NCI-H1092 (cell line): ENCODE results near the gene COG4.

Experiments used
- DNase-seq: peaks from one replicate; lab custom pipeline; 2025; lab: John Stamatoyannopoulos, UW

The COG4 gene

DNA sequence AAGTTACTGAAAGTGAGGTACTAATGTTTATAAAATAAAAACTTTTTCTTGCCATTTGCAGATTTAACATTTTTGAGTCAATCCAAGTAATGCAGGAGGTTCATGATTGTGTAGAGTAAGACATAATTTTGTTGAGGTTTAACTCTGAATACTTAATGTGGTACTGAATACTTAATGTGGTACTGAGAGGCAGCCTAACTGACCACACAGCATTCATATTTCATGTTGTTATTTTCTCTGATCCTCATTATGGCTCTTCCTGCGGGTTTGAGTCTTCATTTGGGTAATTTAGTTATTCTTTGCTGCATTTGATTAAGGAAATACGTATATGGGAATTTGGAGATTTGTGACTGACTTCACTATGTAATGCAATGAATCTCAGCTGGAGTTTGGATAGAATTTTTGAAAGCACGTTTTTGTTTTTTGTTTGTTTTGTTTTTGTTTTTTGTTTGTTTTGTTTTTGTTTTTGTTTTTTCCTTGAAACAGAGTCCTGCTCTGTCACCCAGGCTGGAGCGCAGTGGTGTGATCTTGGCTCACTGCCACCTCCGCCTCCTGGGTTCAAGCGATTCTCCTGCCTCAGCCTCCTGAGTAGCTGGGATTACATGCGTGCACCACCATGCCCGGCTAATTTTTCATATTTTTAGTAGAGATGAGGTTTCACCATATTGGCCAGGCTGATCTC is 4.1 kb upstream of the COG4 start:
- no peak for DNase-seq

DNA sequence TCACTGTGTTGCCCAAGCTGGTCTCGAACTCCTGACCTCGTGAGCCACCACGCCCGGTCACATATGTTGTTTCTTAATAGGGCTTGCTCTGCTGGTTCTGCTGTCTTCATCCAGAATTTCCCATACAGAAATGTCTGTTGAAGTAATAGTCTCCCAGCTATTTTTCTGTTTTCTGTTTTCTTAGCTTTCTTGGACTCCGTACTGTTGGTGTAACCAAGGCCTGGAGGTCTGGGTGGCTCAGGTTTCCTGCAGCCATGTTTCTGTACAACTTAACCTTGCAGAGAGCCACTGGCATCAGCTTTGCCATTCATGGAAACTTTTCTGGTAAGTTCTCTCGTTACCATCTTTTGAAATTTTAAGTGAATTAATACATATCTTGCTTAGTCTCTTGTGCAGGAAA is 3.0 kb upstream of the COG4 start:
- DNase-seq, result no peak

DNA sequence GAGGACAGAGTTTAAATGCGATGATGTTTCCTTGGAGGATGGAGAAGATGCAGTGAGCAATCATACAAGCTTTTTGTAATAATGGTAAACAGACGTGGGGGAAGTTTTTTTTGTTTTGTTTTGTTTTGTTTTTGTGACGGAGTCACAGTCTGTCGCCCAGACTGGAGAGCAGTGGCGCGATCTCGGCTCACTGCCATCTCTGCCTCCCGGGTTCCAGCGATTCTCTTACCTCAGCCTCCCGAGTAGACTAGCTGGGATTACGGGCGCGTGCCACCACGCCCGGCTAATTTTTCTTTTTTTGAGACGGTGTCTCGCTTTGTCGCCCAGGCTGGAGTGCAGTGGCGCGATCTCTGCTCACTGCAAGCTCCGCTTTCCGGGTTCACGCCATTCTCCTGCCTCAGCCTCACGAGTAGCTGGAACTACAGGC is 1.1 kb upstream of the COG4 start:
- DNase-seq, result peak; percentile 7

DNA sequence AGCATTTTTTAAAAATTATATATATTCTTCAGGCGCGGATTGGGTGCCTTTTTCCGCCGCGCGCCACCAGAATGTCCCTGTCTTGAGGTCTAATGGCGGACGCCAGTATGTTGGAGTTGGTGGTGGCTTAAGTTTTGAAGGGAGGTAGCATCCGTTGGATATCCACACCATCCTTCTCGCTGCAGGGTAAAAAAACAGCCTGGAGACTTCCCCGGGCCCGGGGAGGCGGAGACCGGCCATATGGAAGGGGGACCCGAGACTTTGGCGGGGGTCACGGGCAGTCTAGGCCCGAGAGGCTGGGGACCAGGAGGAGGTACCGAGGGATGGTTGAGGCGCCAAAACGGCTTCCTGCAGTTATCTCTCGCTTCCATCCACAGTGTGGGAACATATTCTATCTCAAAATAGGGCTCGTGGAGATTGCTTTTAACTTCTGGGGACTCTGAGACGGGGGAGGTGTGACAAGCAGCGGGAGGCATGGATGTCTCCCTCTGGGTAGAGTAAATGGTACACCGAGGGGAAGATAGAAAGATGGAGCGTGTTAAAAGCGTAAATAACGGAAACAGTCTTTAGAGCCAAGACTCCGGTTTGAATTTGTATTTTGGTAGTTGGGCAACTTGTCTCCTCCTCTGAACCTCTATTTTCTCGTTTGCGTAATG is 517 bp upstream of the COG4 start, which contains the start of gene SF3B3:
TSS of gene SF3B3 (plus strand) at position 74 of the 656 bp plus-strand sequence. CDS start 2,841 bp downstream, outside the sequence.
- peak; percentile 75 for DNase-seq

DNA sequence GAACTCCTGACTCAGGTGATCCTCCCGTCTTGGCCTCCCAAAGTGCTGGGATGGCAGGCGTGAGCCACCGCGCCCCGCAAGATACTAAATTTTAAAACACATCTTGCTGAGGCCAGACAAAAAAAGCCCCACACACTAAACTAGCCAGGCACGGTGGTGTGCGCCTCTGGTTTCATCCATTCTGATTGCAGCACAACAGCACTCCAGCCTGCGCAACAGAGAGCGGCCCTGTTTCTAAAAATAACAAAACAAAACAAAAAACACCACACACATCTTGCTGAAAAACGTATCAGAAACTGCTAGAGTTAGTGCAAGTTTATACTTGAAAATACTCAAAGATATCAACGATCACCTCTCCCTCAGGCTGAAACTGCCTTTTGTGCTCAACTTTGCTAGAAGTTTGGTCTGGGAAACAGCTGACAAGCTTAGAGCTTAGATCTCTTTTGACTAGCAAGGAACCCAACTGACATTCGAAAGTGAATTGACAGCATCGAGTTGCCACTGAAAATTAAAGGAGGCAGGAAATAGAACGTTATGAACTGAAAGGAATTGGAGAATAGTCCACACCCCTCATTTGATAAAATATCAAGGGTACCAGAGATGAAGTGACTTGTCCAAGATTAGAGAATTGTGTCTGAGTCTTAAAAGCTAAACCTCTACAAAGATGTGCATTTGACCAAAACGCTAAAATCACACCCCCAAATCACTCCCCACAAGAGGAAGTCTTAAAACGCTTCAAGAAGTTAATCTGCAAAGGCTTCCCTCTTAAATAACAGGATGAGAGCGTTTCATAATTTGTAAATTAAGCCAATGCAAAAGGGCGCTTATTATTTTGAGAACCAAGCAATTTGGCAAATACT is 908 bp downstream of the COG4 start:
- no peak for DNase-seq

DNA sequence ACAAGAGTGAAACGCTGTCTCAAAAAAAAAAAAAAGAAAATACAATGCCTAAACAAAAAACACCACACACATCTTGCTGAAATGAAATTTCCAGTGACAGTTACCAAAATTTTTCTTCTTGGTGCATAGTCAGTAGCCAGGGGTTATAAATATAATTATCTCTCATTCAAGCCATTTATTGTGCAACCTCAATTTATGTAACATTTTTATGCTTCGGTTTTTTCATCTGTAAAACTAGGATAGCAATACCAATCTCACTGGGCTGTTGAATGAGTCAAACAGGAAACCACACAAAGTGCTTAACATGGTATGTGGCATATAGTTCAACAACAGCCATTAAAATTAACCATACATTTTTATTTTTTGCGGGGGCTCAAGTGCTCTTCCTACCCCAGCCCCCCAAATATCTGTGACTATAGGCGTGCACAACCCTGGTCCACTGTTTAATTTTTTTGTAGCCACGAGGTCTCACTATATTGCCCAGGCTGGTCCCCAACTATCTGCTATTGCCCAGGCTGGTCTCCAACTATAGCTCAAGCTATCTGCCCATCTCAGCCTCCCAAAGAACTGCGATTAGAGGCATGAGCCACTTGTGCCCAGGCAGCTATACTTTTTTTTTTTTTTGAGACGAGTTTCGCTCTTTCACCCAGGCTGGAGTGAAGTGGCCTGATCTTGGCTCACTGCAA is 2.6 kb downstream of the COG4 start:
- no peak for DNase-seq

DNA sequence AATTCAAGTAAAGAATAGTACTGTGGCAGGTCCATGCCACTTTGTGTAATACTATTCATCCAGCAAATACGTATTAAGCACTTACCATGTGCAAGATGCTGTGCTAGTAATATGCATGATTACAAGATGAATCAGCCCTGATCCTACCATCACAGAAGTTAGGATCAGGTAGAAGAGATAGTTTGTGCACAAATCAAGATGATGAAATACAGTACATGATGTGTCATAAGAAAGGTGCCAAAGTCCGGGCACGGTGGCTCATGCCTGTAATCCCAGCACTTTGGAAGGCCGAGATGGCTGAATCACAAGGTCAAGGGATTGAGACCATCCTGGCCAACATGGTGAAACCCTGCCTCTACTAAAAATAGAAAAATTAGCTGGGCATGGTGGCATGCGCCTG is 10.9 kb downstream of the COG4 start:
- DNase-seq, result no peak

DNA sequence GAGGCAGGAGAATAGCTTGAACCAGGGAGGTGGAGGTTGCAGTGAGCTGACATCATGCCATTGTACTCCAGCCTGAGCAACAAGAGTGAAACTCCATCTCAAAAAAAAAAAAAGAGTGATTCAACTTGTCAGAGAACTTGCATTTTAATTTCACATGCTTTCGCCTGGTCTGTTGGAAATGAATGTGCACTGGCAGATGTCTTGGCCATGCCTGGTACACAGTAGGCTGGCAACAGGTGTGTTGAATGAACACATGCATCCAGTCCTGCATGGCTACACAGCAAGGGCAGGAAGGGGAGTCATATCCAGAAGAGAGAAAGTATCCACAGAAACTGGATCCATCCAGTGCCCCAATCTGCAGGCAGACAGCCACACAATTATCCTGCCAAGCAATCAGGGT is 11.5 kb downstream of the COG4 start:
- DNase-seq, result no peak

DNA sequence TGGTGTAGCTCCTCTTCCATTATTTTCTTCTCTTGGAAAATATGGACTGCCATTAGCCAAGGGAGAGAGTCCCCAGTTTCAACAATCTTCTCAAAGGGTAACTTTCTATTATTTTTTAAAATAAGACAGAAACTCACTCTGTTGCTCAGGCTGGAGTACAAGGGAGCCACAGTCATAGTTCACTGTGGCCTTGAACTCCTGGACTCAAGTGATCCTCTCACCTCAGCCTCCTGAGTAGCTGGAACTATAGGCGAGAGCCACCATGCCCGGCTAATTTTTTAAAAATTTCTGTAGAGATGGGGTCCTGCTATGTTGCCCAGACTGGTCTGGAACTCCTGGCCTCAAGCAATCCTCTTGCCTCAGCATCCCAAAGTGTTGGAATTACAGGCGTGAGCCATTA is 13.1 kb downstream of the COG4 start:
- DNase-seq, result no peak

DNA sequence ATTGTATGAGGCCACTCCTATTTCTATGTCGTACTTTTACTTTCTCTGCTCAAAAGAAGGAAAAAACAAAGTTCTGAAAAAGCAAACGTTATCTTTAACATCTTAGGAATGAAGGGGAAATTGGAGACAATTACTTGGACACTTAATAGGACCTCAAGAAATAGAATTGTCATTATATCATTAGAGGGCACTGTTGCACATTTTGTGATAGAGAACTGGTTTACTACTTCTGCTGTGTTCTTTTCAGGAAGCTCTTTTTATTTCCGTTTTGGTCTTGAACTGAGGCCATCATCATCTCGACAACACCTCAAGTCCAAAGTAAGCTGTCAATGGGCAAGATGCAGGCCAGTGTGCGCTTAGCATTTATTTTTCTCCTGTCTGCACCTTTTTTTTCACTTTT is 14.6 kb downstream of the COG4 start:
- no peak for DNase-seq

DNA sequence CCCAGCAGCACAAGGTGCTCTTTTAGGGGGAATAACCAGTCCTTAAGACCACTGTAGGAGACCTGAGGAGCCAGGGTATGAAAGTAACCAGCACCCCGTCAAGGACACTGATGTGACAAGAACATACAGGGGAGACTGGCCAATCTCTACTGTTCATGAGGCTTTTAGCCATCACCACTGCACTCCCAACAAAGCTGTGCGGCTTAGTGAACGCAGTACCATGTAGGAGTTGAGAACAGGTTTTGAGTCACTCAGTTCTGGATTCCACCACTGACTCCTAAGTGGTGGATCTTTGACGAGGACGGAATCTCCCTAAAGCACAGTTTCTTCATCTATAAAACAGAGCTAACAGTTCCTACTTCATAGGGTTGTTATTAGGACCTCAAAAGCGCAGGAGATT is 26.8 kb downstream of the COG4 start:
- DNase-seq, result no peak

DNA sequence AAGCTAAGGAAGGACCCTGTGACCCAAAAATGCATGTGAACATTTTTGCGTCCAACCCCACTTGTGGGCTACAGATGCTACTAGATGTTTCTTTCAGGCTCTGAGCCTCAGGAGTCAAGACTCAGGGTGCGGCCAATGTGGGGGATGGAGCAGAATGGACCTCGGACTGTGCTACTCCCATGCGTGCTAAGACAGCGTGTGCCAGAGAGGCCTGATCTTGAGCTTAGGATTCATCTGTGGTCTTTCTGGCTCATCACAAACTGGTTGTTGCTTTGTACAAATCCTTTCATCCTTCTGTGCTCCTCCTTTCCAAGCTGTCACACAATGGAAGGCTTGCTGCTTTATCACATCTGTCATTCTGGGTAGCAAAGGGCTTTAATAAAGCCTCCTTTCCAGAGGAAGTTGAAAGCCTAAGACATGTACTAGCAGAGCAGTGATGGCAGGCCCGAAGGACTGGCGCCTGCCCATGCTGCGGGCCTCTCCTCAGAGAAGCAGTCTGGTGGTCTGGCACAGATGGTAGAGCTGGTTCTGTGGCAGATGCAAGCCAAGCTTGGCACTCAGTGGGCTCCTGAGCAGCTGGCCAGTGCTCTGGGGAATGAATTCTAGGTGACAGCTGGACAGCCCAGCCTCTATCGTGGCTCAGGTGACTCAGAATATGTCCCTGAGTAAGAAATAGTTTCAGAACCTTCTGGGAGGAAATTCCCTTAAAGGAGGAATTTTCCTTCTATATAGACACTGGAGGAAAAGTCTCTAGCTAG is 27.8 kb downstream of the COG4 start:
- DNase-seq, result no peak

DNA sequence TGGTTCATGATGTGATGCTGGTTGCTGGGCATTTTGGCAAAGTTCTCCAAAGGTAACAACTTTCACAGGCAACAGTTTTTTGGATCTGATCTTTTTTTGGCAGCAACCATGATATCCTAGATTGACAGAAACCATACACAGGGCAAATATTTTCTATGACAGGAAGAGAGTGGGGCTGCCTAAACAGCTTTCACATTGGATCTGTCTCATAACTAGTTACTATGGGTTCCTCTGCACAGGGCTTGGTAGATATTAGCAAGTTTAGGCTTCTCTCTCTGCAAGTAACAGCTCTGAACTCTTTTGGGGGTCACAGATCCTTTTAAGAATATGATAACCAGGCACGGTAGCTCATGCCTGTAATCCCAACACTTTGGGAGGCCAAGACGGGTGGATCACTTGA is 28.6 kb downstream of the COG4 start:
- no peak for DNase-seq

DNA sequence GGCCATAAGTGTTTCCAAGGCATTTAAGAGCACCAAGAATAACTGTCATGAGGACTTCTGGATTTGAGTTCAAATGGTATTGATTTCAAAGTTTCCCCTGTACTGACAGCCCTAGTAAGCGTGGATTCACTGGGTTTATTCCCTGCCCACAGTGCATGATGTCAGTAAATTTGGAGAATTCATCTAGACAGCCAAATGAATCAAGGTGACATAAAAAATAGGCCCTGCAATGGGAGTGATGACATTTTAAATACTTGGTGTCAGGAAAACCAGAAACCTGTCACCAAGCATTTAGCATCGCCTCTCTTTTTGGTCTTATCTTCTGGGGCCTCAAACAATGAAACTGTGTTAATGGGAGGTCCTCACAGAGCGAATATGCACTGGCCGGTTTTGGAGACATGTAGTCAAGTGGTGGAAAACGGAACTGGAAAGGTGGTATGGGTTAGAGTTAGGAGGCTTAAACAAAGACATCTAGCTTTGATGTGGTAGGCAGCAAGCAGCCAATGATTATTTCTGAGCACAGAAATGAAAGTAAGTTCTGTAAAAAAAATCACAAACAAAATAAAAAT is 29.1 kb downstream of the COG4 start:
- no peak for DNase-seq

DNA sequence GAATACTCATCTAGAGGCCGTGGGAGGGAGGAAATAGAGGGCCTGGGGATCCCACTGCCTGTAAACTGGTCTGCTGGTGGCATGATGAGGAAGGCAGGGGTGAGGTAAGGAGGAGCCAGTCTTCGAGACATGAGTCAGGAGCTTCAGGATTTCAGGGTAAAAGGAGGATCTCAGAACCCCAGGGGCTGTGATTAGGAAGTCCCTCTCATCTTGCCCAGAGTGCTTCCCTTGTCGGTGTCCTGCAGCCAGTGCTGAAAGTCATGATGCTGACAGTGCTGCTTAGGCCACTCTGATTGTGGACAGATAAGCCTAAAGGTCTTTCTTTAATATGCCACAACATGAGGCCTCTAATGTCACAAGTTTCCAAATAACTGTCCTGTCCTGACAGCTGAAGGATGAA is 29.6 kb downstream of the COG4 start:
- no peak for DNase-seq

DNA sequence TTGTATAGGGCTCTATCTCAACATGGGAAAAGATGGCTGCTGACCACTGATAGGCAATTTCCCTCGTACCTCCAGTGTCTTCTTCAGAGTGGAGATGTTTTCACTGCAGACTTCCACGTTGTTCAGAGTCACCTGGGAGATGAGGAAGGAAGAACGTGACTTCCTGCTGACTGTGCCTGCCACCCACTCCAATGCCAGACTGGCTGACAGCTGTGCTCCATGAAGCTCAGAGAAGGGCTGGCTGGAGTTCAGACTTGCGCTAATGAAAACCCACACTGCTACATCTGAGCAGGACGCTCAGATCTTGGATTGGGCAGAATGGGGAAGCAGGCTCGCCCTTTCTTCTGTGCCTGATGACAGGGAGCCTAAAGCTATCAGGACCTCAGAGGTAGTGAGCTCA is 33.1 kb downstream of the COG4 start:
- DNase-seq, result no peak

DNA sequence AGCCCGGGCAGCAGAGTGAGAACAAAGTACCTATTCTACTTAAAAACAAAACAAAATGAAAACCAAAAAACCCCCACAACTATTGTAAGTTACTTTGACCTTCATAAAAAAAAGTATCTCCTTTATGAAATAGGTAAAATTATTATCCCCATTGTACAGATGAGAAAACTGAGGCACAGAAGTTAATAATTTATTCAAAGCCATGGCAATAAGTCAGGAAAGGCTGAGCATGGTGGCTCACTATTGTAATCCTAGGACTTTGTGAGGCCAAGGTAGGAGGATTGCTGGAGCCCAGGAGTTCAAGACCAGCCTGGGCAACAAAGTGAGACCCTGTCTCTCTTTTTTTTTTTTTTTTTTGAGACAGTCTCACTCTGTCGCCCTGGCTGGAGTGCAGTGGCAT is 38.5 kb downstream of the COG4 start:
- no peak for DNase-seq

DNA sequence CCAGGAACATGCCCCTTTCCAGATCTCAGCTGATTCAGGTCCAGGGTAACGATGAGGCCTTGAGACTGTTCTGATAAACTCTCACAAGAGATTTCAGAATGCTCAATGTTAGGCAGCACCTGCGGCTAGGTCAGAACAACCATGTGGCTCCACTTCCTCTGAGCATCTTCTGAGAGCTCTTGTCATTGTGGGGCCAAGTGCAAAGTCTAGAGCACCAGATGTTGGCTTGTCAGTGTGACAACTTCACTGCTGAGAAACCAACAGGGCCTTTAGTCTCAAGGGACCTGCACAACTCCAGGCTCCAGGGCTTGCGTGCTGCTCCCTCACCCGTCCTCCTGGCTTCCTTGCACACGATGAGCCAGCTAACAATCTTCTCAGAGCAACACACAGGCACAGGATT is 39.9 kb downstream of the COG4 start:
- DNase-seq, result no peak

DNA sequence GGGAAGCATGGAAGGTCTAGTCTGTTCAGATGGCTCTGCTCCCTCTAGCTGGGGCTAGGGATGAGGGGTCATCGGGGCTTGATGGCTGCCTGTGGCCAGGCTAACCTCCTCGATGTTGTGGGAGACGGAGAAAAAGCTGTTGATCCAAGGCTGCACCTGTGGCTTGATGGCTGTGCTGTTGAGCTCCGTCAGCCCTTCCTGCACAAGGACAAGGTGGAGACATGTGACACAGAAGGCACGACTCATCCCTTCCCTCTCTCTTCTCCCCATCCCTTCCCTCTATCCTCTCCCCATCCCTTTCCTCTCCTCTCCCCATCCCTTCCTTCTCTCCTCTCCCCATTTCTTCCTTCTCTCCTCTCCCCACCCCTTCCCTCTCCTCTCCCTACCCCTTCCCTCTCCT is 40.7 kb downstream of the COG4 start:
- DNase-seq, result no peak

DNA sequence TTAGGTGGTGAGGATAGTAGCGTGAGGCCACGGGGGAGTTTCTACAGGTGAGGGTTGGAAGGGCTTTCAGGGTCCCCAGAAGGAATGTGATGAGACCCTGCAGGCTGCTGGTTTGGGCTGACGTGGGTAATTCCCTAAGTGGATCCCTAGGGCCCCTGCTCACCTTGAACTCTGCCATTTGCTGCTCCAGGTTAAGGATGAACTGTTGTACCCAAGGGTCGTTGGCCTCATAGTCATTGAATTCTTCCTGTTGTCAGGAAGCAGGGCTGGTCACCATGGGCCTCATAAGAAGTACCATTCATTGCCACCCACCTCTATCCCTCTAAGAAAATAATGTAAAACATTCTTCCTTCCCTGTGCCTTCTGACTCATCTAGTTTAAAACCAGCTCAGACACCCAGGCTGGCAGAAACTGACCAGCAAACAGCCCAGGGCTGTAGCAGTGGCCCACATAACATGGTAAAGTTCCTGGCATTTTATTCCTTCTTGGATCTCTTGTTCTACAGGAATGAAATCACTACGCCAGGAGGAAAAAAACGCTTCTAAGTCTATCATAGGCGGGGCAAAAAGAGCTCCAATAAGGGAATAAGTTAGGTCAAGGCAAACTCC is 41.3 kb downstream of the COG4 start:
- DNase-seq, result no peak
